Left lung (tissue), 10 donors: Measurements from ENCODE around the gene ZNF358. TPM values are rescaled to one million over a fixed set of nuclear protein-coding genes. Genes with fewer than 3 reads are reported as not detected.

ENCODE experiments used
- ATAC-seq: fragments of 200-7000 bp; cut with Tn5 transposase; one replicate; pipeline ENCODE4 v1.9.1; 2020; ENCODE audit warnings: moderate library complexity
- DNase-seq, 4 donors: peaks; one replicate each; pipeline ENCODE4 v3.0.0-alpha.2; 2013 to 2020
- H3K27ac ChIP-seq, 2 donors: fragments of 200-600 bp; sonication (generic) in 1 of 2; one replicate each; pipeline versions ENCODE4 v1.5.0 to v1.8.0; 2020 to 2021
- H3K27me3 ChIP-seq, 2 donors: fragments of 200-600 bp; sonication (generic) in 1 of 2; one replicate each; pipeline versions ENCODE4 v1.5.0 to v1.8.0; 2020 to 2021
- H3K36me3 ChIP-seq, 2 donors: fragments of 200-600 bp; sonication (generic) in 1 of 2; one replicate each; pipeline versions ENCODE4 v1.5.0 to v1.8.0; 2020 to 2021
- H3K4me1 ChIP-seq, 2 donors: fragments of 200-600 bp; one replicate each; pipeline ENCODE4 v1.8.0; 2021
- H3K4me3 ChIP-seq, 2 donors: fragments of 200-600 bp; sonication (generic) in 1 of 2; one replicate each; pipeline versions ENCODE4 v1.5.0 to v1.8.0; 2020 to 2021; ENCODE audit warnings: mild to moderate bottlenecking in 1 of 2
- H3K9me3 ChIP-seq, 2 donors: fragments of 200-600 bp; sonication (generic) in 1 of 2; one replicate each; pipeline versions ENCODE4 v1.5.0 to v1.8.0; 2020 to 2021
- intact Hi-C, 2 donors: fragments of 100-400 bp; cut with DNase I; formaldehyde crosslinking; loops; one replicate each; pipeline versions ENCODE4 v1.11.2 to v1.14.2; 2022
- polyA plus RNA-seq, 6 donors: library from polyadenylated mRNA; unstranded; fragments of 120-200 nt; gene quantifications; one replicate each; pipeline ENCODE4 v1.2.1, GENCODE V29; 2013; ENCODE audit not compliant: insufficient read length in 6 of 6
- total RNA-seq, 2 donors: library from RNA; stranded (reverse); fragmentation: NEBNext Ultra II Directional; extraction: Animal tissue kit (Norgen Biotek cat#: 25700); gene quantifications; one replicate each; pipeline ENCODE4 v1.2.1, GENCODE V29; 2021
- TF ChIP-seq, protein P1 (sequence below), 2 donors: fragments of 200-600 bp; sonication (generic) in 1 of 2; IDR thresholded peaks; one replicate each; pipeline versions ENCODE4 v1.5.0 to v1.8.0; 2021; ENCODE audit warnings: antibody characterized with exemption in 2 of 2
- donor health status: DM: no; HTN: yes; CAD: no.
- donor health status: DM: no; HTN: no; CAD: no.

Gene ZNF358
- total and polyA plus RNA-seq, 8 donors: 36.9 to 56.1 (median 45.3) TPM

GRCh38 chr19:7470540-7471305 is 45.2 kb upstream of the ZNF358 start:
- peaks cover 0 to 68% of the 10 kb centered on the region in 2 donors for H3K36me3 ChIP-seq
- no peak overlapping the region for H3K4me3 ChIP-seq
- DNase-seq: no peak
- ATAC-seq: no peak
- TF ChIP-seq, protein P1, sequence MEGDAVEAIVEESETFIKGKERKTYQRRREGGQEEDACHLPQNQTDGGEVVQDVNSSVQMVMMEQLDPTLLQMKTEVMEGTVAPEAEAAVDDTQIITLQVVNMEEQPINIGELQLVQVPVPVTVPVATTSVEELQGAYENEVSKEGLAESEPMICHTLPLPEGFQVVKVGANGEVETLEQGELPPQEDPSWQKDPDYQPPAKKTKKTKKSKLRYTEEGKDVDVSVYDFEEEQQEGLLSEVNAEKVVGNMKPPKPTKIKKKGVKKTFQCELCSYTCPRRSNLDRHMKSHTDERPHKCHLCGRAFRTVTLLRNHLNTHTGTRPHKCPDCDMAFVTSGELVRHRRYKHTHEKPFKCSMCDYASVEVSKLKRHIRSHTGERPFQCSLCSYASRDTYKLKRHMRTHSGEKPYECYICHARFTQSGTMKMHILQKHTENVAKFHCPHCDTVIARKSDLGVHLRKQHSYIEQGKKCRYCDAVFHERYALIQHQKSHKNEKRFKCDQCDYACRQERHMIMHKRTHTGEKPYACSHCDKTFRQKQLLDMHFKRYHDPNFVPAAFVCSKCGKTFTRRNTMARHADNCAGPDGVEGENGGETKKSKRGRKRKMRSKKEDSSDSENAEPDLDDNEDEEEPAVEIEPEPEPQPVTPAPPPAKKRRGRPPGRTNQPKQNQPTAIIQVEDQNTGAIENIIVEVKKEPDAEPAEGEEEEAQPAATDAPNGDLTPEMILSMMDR (IDR thresholded peaks at IDR 0.05): no peak
- H3K9me3 ChIP-seq: no peaks in the 10 kb centered on the region
- H3K4me1 ChIP-seq: peaks cover 0 to 14% of the 10 kb centered on the region in 2 donors
- intact Hi-C loops: no loop called here
- no peak overlapping the region for H3K27ac ChIP-seq
- no peaks in the 10 kb centered on the region for H3K27me3 ChIP-seq

DNA sequence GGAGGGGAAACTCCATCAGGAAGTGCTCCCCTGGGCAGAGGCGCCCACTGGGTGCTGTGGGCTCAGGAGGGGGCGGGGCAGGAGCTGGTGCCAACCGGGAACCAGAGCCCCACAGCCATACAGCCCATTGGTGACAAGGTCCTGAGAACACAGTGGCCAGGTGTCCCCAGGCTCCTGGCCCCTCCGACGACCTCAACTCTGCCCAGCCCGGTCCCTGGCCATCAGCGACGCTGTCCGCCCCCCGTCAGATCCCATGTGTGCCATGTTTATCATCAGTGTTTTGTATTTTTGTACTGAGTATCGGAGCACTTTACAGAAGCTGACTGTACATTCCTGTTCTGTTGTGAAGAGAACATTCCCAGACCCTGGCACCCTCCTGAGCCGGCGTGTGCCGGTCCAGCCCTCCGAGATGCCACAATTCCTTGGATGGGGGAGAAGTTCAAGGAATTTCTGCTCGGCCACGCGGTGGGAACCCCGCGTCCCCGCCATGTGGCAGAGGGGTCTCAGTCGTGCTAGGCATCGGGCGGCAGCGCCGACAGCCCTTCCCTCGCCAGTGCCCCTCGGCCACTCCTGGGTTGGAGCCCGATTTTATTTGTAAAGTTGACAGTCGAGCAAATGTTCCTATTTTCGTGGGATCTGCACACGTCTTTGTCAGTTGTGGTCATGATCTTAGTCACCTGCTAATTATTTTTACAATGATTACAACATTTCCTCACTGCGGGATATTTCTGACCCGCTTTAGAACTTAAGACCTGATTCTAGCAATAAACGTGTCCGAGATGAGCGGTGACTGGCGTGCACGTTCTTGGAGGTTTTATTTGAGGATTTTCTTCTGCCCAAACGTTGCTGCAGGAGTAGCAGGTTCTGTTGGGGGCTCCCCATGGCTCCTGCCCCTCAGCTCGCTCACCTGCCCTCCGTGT is 43.9 kb upstream of the ZNF358 start:
- intact Hi-C loops: no loop called here
- Histone ChIP-seq H3K27me3 (no peaks in the 10 kb centered on the region), H3K4me1 (peaks cover 0 to 14% of the 10 kb centered on the region in 2 donors), H3K27ac (no peak overlapping the region), H3K4me3 (no peak overlapping the region), H3K9me3 (no peaks in the 10 kb centered on the region), H3K36me3 (peaks cover 0 to 56% of the 10 kb centered on the region in 2 donors)
- TF ChIP-seq, protein P1 (IDR thresholded peaks at IDR 0.05): no peak
- DNase-seq (no peak), ATAC-seq (no peak)

GRCh38 chr19:7475665-7476064 is 40.2 kb upstream of the ZNF358 start:
- TF ChIP-seq, protein P1 (IDR thresholded peaks at IDR 0.05): no peak
- intact Hi-C loops: no loop called here
- Histone ChIP-seq H3K4me3 (no peak overlapping the region), H3K4me1 (peaks cover 0 to 22% of the 10 kb centered on the region in 2 donors), H3K27me3 (no peaks in the 10 kb centered on the region), H3K27ac (no peak overlapping the region), H3K9me3 (no peaks in the 10 kb centered on the region), H3K36me3 (peaks cover 0 to 19% of the 10 kb centered on the region in 2 donors)
- DNase-seq: no peak
- no peak for ATAC-seq

- peaks cover 0 to 22% of the 10 kb centered on the region in 2 donors for H3K4me1 ChIP-seq
- DNase-seq (no peak), ATAC-seq (no peak)
- no peak overlapping the region for H3K4me3 ChIP-seq
- intact Hi-C loops: no loop called here
- H3K27ac ChIP-seq: no peak overlapping the region
- peaks cover 0 to 13% of the 10 kb centered on the region in 2 donors for H3K36me3 ChIP-seq
- H3K27me3 ChIP-seq: no peaks in the 10 kb centered on the region
- no peaks in the 10 kb centered on the region for H3K9me3 ChIP-seq
- TF ChIP-seq, protein P1 (IDR thresholded peaks at IDR 0.05): no peak
Observed at GRCh38 chr19:7476241-7476640, 39.7 kb upstream of the ZNF358 start.
